ENCODE data around the gene TECPR1.

GRCh38 chr7:98288064-98288823 lies 36.2 kb upstream of the TECPR1 start:
- TF ChIP-seq CTCF (IDR thresholded peaks at IDR 0.05) (no peak), POLR2A (IDR thresholded peaks at IDR 0.05) (no peak)
